Omental fat pad (tissue), 4 donors: ENCODE results near the gene RIPOR3. TPM values are rescaled to one million over a fixed set of nuclear protein-coding genes. Genes with fewer than 3 reads are reported as not detected.

ENCODE experiments used
- ATAC-seq: fragments of 150-250 bp; one replicate; pipeline ENCODE4 v1.9.1; 2016; ENCODE audit warnings: mild to moderate bottlenecking, moderate library complexity; ENCODE audit not compliant: low FRiP score
- DNase-seq: peaks from one replicate; pipeline ENCODE4 v3.0.0-alpha.2; 2019; ENCODE audit warnings: low spot score
- total RNA-seq, 4 donors: library from RNA; depleted of rRNA; stranded (reverse); fragments of >200 nt; gene quantifications; one replicate each; pipeline ENCODE4 v1.1.0, GENCODE V29; 2016
- TF ChIP-seq, protein P1 (sequence below), 3 donors: fragments of 450-650 bp; IDR thresholded peaks; one replicate each; pipeline ENCODE4 v1.5.1; 2016 to 2017; ENCODE audit warnings: antibody characterized with exemption in 3 of 3, mild to moderate bottlenecking in 3 of 3, moderate library complexity in 2 of 3

Gene RIPOR3
- total RNA-seq, 4 donors from 2014 or later = 7.8 to 81.8 (median 16.6) TPM

DNA sequence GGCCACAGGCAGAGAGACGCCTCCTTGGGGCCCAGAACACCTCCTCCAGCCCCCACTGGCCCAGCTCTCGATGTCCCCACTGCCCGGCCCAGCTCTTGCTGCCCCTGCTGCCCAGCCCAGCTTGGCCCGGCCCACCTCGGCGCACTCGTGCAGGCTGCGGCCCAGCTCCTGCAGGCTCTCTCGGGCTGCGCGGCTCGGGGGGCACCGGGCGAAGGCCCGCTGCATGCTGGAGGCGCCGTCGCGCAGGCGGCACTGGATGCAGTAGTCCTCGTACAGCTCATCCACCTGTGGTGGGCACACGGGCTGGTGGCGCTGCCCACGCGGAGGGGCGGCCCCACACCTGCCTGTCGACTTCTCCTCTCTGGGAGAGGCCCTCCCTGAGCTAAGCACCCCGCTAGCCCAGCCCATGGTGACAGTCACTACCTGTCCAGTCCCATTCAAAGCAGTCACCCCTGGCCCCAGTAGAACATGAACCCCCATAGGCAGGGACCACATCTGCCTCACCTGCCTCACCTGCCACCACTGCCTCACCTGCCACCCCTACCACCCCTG is 81.8 kb downstream of the RIPOR3 start:
- no peak for ATAC-seq
- TF ChIP-seq, protein P1, sequence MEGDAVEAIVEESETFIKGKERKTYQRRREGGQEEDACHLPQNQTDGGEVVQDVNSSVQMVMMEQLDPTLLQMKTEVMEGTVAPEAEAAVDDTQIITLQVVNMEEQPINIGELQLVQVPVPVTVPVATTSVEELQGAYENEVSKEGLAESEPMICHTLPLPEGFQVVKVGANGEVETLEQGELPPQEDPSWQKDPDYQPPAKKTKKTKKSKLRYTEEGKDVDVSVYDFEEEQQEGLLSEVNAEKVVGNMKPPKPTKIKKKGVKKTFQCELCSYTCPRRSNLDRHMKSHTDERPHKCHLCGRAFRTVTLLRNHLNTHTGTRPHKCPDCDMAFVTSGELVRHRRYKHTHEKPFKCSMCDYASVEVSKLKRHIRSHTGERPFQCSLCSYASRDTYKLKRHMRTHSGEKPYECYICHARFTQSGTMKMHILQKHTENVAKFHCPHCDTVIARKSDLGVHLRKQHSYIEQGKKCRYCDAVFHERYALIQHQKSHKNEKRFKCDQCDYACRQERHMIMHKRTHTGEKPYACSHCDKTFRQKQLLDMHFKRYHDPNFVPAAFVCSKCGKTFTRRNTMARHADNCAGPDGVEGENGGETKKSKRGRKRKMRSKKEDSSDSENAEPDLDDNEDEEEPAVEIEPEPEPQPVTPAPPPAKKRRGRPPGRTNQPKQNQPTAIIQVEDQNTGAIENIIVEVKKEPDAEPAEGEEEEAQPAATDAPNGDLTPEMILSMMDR (IDR thresholded peaks at IDR 0.05) = no peak
- DNase-seq = no peak

DNA sequence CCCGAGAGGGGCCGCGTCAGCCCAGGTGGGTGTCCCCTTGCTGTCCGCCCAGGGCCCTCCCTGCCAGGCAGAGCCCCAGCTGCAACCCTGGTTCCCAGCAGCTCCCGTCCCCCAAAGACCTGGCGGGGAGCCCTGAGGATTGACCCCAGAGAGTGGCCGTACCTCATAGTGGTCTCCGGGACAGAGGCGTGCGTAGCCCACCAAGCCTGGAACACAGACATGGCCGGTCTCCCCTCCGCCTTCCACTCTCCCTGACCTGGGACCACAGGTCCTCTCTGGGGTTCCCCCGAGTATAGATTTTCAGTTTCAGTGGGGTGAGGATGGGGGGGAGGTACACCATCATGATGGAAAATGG is 82.6 kb downstream of the RIPOR3 start:
- no peak for ATAC-seq
- TF ChIP-seq, protein P1 (IDR thresholded peaks at IDR 0.05) = no peak
- DNase-seq = no peak

DNA sequence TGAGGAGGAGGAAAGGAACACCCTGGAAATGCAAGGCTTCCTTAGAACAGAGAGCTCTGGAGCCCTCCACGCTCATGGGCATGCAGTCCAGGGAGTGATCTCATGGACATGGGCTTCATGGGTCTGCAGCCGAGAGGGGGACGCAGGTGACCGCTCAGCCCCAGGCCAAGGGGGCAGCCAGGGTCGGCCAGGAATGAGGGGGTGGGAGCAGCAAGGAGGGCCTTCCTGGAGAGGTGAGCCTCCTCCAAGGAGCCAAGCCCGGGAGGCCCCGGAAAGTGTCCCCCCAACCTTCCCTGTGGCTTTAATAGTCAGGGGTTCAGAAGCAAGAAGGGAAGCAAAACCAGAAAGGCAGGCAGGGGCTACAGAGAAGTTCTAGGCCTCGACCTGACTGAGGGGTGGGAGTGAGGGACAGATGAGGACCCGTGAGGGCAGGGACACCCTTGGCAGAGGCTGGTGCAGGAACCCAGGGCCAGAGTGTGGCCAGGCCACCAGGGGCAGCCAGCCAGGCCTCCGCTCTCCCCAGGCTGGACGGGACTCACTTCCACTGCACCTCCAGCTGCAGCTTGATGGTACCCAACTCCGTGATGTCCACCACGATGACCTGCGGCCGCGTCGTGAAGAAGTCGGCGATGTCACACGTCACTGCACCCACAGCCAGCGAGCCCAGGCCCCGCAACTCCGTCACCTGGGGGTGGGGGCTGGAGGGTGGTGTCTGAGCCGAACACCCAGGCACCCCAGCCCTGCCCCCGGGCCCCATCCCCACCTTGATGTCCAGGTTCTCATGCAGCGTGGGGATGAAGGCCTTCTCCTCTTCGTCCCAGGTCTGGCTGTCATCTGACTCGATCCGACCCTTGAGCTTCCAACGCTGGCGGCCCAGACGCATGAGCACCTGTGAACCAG is 83.2 kb downstream of the RIPOR3 start:
- TF ChIP-seq, protein P1 (IDR thresholded peaks at IDR 0.05) = no peak
- DNase-seq (no peak), ATAC-seq (no peak)

DNA sequence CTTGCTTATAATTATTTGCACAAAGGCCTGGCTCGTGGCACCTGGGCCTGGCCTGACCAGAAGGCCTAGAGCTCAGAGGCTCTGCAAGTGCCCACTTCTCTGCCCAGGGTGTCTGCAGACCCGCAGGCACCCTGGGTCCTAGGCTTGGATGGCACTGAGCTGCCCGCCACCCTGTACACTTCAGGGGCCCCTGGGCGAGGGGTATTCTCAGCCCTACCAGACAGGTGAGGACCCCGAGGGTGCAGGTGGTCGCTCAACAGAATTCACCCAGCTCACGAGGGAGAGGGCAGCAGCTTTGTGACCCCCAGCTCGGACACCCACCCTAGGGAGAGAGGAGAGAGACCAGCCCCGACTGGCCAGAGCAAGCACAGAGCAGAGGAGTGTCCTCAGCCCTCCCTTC is 83.9 kb downstream of the RIPOR3 start:
- DNase-seq = no peak
- ATAC-seq = no peak
- TF ChIP-seq, protein P1 (IDR thresholded peaks at IDR 0.05) = no peak

DNA sequence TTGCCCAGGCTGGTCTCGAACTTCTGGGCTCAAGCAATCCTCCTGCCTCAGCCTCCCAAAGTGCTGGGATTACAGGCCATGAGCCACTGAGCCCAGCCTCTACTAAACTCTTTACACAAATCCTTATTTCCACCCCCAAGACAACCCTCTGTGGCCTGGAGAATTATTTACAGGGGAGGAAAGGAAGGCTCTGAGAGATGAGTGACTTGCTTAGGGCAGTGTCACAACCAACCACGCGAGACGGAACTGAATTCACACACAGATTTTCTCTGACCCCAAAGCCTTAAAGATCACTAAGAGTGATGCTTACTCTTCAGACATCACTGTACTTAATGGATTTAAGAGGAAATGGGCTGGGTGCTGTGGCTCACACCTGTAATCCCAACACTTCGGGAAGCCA is 86.2 kb downstream of the RIPOR3 start:
- DNase-seq (no peak), ATAC-seq (no peak)
- TF ChIP-seq, protein P1 (IDR thresholded peaks at IDR 0.05) = no peak

DNA sequence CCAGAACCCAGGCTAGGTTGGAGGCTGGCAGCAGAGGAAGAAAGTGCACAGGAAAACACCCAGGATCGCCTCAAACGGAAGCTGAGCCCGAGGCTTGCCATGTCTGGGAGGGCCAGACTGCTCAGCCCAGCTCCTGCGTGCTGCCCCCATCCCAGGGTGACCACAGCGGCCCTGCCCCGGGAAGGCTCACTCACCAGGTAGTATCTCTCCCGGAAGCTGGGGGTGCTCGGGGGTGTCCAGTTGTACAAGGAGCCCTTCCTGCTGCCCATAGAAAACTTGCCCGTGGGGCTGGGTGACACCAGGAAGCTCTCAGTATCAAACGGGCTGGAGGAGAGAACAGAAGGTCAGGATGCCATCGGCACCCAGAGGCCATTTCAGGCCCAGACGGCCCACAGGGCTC is 86.9 kb downstream of the RIPOR3 start:
- TF ChIP-seq, protein P1 (IDR thresholded peaks at IDR 0.05) = no peak
- no peak for DNase-seq
- no peak for ATAC-seq
